Neural progenitor cell (in vitro differentiated cells): Measurements from ENCODE around the gene CC2D1A. TPM values are rescaled to one million over a fixed set of nuclear protein-coding genes. Genes with fewer than 3 reads are reported as not detected.
A peak's percentile ranks its signal among the peaks of the same experiment; 100 is the strongest.

Experiments
- DNase-seq: peaks from one replicate; pipeline ENCODE4 v3.0.0-alpha.2; 2016; ENCODE audit warnings: low spot score
- H2AFZ ChIP-seq: fragments of 200-600 bp; sonication (generic); replicated peaks from 2 replicates; pipeline ENCODE4 v1.6.1; 2016; ENCODE audit warnings: antibody characterized with exemption
- H3F3A ChIP-seq: fragments of 200-600 bp; sonication (generic); 2 replicates; pipeline ENCODE4 v1.6.1; 2016; ENCODE audit warnings: antibody characterized with exemption, low read depth
- H3K27ac ChIP-seq: fragments of 200-600 bp; sonication (generic); 2 replicates; pipeline ENCODE4 v1.5.1; 2016; ENCODE audit warnings: mild to moderate bottlenecking
- H3K27me3 ChIP-seq: fragments of 200-600 bp; sonication (generic); 2 replicates; pipeline ENCODE4 v1.6.1; 2016; ENCODE audit warnings: mild to moderate bottlenecking, moderate library complexity
- H3K36me3 ChIP-seq: fragments of 200-600 bp; sonication (generic); 2 replicates; pipeline ENCODE4 v1.5.1; 2016
- H3K4me1 ChIP-seq: fragments of 200-600 bp; sonication (generic); 2 replicates; pipeline ENCODE4 v1.6.1; 2016; ENCODE audit warnings: mixed run types
- H3K4me2 ChIP-seq: fragments of 200-600 bp; sonication (generic); 2 replicates; pipeline ENCODE4 v1.6.1; 2016
- H3K4me3 ChIP-seq: fragments of 200-600 bp; sonication (generic); 2 replicates; pipeline ENCODE4 v1.5.1; 2016
- H3K79me2 ChIP-seq: fragments of 200-600 bp; sonication (generic); 2 replicates; pipeline ENCODE4 v1.6.1; 2016; ENCODE audit warnings: low read depth
- H3K9ac ChIP-seq: fragments of 200-600 bp; sonication (generic); 2 replicates; pipeline ENCODE4 v1.6.1; 2016
- H3K9me3 ChIP-seq: fragments of 200-600 bp; sonication (generic); 2 replicates; pipeline ENCODE4 v1.5.1; 2016; ENCODE audit warnings: low read depth
- H4K20me1 ChIP-seq: fragments of 200-600 bp; sonication (generic); 2 replicates; pipeline ENCODE4 v1.6.1; 2016; ENCODE audit warnings: low read depth
- H3K27ac Mint-ChIP-seq: 3 replicates; pipeline ENCODE4 v1.8.0; 2021; ENCODE audit warnings: mixed read lengths
- H3K27me3 Mint-ChIP-seq: 2 replicates; pipeline ENCODE4 v1.8.0; 2022; ENCODE audit warnings: low read depth, mild to moderate bottlenecking, inconsistent platforms, moderate library complexity, mixed read lengths; ENCODE audit not compliant: insufficient read depth
- H3K36me3 Mint-ChIP-seq: 3 replicates; pipeline ENCODE4 v1.8.0; 2021; ENCODE audit warnings: mixed read lengths
- H3K4me1 Mint-ChIP-seq: 3 replicates; pipeline ENCODE4 v1.8.0; 2021; ENCODE audit warnings: mixed read lengths
- H3K4me3 Mint-ChIP-seq: 3 replicates; pipeline ENCODE4 v1.8.0; 2021; ENCODE audit warnings: mild to moderate bottlenecking, moderate library complexity, mixed read lengths
- H3K9me3 Mint-ChIP-seq: 3 replicates; pipeline ENCODE4 v1.8.0; 2020; ENCODE audit warnings: mixed read lengths
- EZH2 ChIP-seq: fragments of 200-600 bp; sonication (generic); IDR thresholded peaks from 2 replicates; pipeline ENCODE4 v1.6.1; 2017; ENCODE audit warnings: antibody characterized with exemption, mild to moderate bottlenecking, moderate library complexity
- EZH2phosphoT487 ChIP-seq: fragments of 200-600 bp; sonication (generic); IDR thresholded peaks from 2 replicates; pipeline ENCODE4 v1.6.1; 2017; ENCODE audit warnings: antibody characterized with exemption
- microRNA counts: library from miRNA; unstranded; fragments of <30 nt; microRNA quantifications from one replicate; lab custom pipeline; 2016
- microRNA-seq: library from miRNA; unstranded; fragments of <30 nt; microRNA quantifications from one replicate; pipeline ENCODE4, GENCODE V29; 2016
- small RNA-seq: library from RNA; depleted of rRNA; stranded (forward); fragments of <200 nt; gene quantifications from one replicate; pipeline ENCODE3, GENCODE V24; 2015
- total RNA-seq: library from RNA; depleted of rRNA; stranded (reverse); fragments of >200 nt; gene quantifications from 2 replicates; pipeline ENCODE4 v1.2.3, GENCODE V29; 2015; ENCODE audit warnings: low replicate concordance
- TF ChIP-seq, protein P1 (sequence below): fragments of 200-600 bp; sonication (generic); IDR thresholded peaks from 2 replicates; pipeline ENCODE4 v1.5.1; 2017; ENCODE audit warnings: antibody characterized with exemption, mild to moderate bottlenecking

The CC2D1A gene
- total RNA-seq, 1 donor from 2014 or later = 8.1 TPM

DNA sequence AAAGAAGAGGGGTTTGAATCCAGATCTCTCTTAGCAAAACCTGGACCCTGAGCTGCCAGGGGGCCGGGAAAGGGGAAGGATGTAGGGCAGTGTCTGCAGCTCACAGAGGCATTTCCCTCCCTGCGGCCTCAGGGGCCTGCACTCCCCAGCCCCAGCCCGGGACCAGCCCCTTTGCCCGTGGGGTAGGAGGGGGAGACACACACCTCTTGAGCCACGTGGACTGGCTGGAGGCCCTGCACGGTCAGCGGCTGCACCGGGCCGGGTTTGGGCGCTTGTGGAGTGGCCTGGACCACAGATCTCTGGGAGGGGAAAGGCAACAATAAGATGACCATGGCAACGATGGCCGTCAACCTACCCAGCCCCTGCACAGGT, 73.2 kb downstream of the CC2D1A start:
- Histone ChIP-seq H3K9me3 (no peaks in the 10 kb centered on the region), H4K20me1 (no peaks in the 10 kb centered on the region), H3K36me3 (no peaks in the 10 kb centered on the region), H3F3A (peaks cover 16% of the 10 kb centered on the region), H3K27ac (no peak overlapping the region), H3K4me3 (peak overlapping the region; percentile 49), H3K4me1 (peaks cover 18% of the 10 kb centered on the region), H3K79me2 (no peaks in the 10 kb centered on the region), H3K4me2 (peak overlapping the region; percentile 85), H2AFZ (no peak overlapping the region), H3K27me3 (peaks cover 6% of the 10 kb centered on the region), H3K9ac (no peak overlapping the region)
- Mint-ChIP-seq H3K27me3 (peaks cover 15% of the 10 kb centered on the region), H3K27ac (no peak overlapping the region), H3K9me3 (no peaks in the 10 kb centered on the region), H3K36me3 (peaks cover 5% of the 10 kb centered on the region), H3K4me1 (peaks cover 15% of the 10 kb centered on the region), H3K4me3 (no peak overlapping the region)
- no peak for TF ChIP-seq EZH2phosphoT487
- TF ChIP-seq, protein P1, sequence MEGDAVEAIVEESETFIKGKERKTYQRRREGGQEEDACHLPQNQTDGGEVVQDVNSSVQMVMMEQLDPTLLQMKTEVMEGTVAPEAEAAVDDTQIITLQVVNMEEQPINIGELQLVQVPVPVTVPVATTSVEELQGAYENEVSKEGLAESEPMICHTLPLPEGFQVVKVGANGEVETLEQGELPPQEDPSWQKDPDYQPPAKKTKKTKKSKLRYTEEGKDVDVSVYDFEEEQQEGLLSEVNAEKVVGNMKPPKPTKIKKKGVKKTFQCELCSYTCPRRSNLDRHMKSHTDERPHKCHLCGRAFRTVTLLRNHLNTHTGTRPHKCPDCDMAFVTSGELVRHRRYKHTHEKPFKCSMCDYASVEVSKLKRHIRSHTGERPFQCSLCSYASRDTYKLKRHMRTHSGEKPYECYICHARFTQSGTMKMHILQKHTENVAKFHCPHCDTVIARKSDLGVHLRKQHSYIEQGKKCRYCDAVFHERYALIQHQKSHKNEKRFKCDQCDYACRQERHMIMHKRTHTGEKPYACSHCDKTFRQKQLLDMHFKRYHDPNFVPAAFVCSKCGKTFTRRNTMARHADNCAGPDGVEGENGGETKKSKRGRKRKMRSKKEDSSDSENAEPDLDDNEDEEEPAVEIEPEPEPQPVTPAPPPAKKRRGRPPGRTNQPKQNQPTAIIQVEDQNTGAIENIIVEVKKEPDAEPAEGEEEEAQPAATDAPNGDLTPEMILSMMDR = no peak
- TF ChIP-seq EZH2 = no peak
- DNase-seq = peak; percentile 27

DNA sequence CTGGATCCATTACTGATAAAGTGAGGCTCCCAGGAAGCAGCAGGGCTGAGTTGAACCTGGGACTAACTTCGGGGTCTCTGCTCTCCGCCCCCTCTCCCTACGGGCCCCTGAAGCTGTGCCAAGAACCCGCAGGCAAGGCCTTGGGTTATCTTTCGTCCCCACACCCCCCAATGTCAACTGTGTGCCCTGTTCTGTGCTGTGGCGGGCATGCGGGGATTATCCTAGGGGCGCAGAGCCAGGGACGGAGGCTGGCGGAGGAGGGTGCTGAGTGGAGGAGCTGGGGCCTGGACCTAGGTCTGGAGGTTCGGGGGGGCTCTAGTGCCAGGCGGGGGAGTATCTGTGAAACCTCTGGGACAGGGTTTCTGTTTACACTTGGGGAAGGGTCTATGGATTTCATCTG, 73.7 kb downstream of the CC2D1A start:
- H2AFZ ChIP-seq = no peak overlapping the region
- no peak overlapping the region for H3K4me3 ChIP-seq
- H3K4me2 ChIP-seq = peak overlapping the region; percentile 85

DNA sequence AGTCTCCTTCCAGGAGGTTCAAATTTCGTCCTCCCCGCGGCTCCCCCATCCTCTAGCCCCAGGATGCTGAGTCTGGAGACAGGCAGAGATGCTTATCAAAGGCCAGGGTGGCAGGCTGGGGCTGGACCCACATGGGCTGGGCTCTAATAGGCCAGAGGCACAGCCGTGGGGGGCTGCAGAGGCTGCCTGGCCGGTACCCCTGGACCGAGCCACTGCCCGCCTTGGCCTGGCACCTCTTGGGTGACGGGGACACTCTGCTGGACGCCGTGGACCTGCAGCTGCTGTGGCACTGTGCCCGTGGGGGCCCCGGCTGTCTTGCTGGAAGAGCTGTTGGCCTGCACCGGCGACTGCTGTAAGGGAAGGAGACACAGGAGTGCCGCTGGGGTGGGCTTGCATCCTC, 74.3 kb downstream of the CC2D1A start:
- peaks cover 14% of the 10 kb centered on the region for H3K27me3 Mint-ChIP-seq
- no peak overlapping the region for H3K27ac Mint-ChIP-seq
- Histone ChIP-seq H3K27me3 (peaks cover 6% of the 10 kb centered on the region), H4K20me1 (peaks cover under 1% of the 10 kb centered on the region), H3F3A (peaks cover 13% of the 10 kb centered on the region), H3K36me3 (no peaks in the 10 kb centered on the region), H3K4me3 (no peak overlapping the region), H2AFZ (no peak overlapping the region), H3K9ac (no peak overlapping the region), H3K9me3 (no peaks in the 10 kb centered on the region), H3K79me2 (no peaks in the 10 kb centered on the region), H3K4me2 (no peak overlapping the region), H3K4me1 (peaks cover 20% of the 10 kb centered on the region), H3K27ac (no peak overlapping the region)
- no peak overlapping the region for H3K4me3 Mint-ChIP-seq
- TF ChIP-seq EZH2phosphoT487 = no peak
- TF ChIP-seq EZH2 = no peak
- TF ChIP-seq, protein P1 = no peak
- DNase-seq = no peak
- peaks cover 16% of the 10 kb centered on the region for H3K4me1 Mint-ChIP-seq
- no peaks in the 10 kb centered on the region for H3K9me3 Mint-ChIP-seq
- peaks cover 2% of the 10 kb centered on the region for H3K36me3 Mint-ChIP-seq

More for the DNA sequence above, 73.7 kb downstream of the CC2D1A start:
- peaks cover 2% of the 10 kb centered on the region for H3K36me3 Mint-ChIP-seq
- peaks cover 15% of the 10 kb centered on the region for H3K27me3 Mint-ChIP-seq
- no peak overlapping the region for H3K9ac ChIP-seq
- no peaks in the 10 kb centered on the region for H3K36me3 ChIP-seq
- no peaks in the 10 kb centered on the region for H3K79me2 ChIP-seq
- H3F3A ChIP-seq = peaks cover 13% of the 10 kb centered on the region
- no peaks in the 10 kb centered on the region for H3K9me3 ChIP-seq
- no peaks in the 10 kb centered on the region for H3K9me3 Mint-ChIP-seq
- H4K20me1 ChIP-seq = no peaks in the 10 kb centered on the region
- H3K4me1 ChIP-seq = peaks cover 19% of the 10 kb centered on the region
- H3K4me3 Mint-ChIP-seq = peak overlapping the region; percentile 50
- TF ChIP-seq EZH2phosphoT487 (no peak), EZH2 (no peak)
- TF ChIP-seq, protein P1 = no peak
- H3K27me3 ChIP-seq = peaks cover 6% of the 10 kb centered on the region
- H3K27ac ChIP-seq = no peak overlapping the region
- no peak overlapping the region for H3K27ac Mint-ChIP-seq
- H3K4me1 Mint-ChIP-seq = peaks cover 14% of the 10 kb centered on the region
- DNase-seq = no peak

MicroRNAs encoded within 50 kb of the gene (microRNA counts, 767-probe panel; counts per million panel counts)
- microRNA hsa-miR-181c-5p (lab: Ali Mortazavi, UCI) = 460 counts per million, percentile 90 among the panel's probes with 10 or more counts

Small RNAs within 50 kb of the gene (microRNA-seq; reads per million reads assigned to microRNA genes)
- gene MIR181C (7.1 reads per million, percentile 31 among the genes with 10 or more reads in this experiment), gene MIR181D (4.5 reads per million, percentile 23 among the genes with 10 or more reads in this experiment)

Small RNAs within 50 kb of the gene (small RNA-seq; reads per million reads assigned to genes)
- gene MIR181C (0.09 reads per million), gene MIR181D (0.45 reads per million, percentile 50 among the genes with 10 or more reads in this experiment)

Other genes starting within 250 kb of the CC2D1A start
- 6.3 and 22.5 TPM in 2 replicates for gene MRI1, start 141.7 kb upstream of the CC2D1A start, total RNA-seq
- gene C19orf53, start 131.7 kb upstream of the CC2D1A start, total RNA-seq = 88.2 and 95.6 TPM in 2 replicates
- gene ZSWIM4, start 110.8 kb upstream of the CC2D1A start, total RNA-seq = 6.7 and 20.4 TPM in 2 replicates
- not detected in 2 replicates for gene NANOS3, start 29.1 kb upstream of the CC2D1A start, total RNA-seq
- gene BRME1, start 84 bp upstream of the CC2D1A start, total RNA-seq = 0.49 and 4.1 TPM in 2 replicates
- gene PODNL1, start 32.2 kb downstream of the CC2D1A start, total RNA-seq = 1.9 TPM in 1 of 2 replicates, not detected in the other
- gene DCAF15, start 46.3 kb downstream of the CC2D1A start, total RNA-seq = 28.6 and 69.9 TPM in 2 replicates
- 1.0 and 3.3 TPM in 2 replicates for gene RFX1, start 100.1 kb downstream of the CC2D1A start, total RNA-seq
- not detected in 2 replicates for gene RLN3, start 121.9 kb downstream of the CC2D1A start, total RNA-seq
- gene IL27RA, start 125.6 kb downstream of the CC2D1A start, total RNA-seq = 1.2 and 3.3 TPM in 2 replicates
- 4.0 TPM in 1 of 2 replicates, not detected in the other for gene PALM3, start 155.9 kb downstream of the CC2D1A start, total RNA-seq
- gene MISP3, start 166.6 kb downstream of the CC2D1A start, total RNA-seq = 0.68 TPM in 1 of 2 replicates, not detected in the other
- not detected in 2 replicates for gene C19orf67, start 179.6 kb downstream of the CC2D1A start, total RNA-seq
- gene SAMD1, start 184.6 kb downstream of the CC2D1A start, total RNA-seq = 22.1 and 53.0 TPM in 2 replicates
- gene PRKACA, start 211.6 kb downstream of the CC2D1A start, total RNA-seq = 22.2 and 31.8 TPM in 2 replicates
- 16.4 and 38.8 TPM in 2 replicates for gene ASF1B, start 230.4 kb downstream of the CC2D1A start, total RNA-seq